ENCODE measurements around the gene SLC25A39. TPM values are rescaled to one million over a fixed set of nuclear protein-coding genes. Genes with fewer than 3 reads are reported as not detected.

Gene SLC25A39
- total and polyA plus RNA-seq, 8 donors = 50.7 to 155 (median 68.2) TPM

- H3K4me1 ChIP-seq = no peaks in the 10 kb centered on the region
- no peak overlapping the region for H3K4me3 ChIP-seq
- H3K36me3 ChIP-seq = peaks cover 2 to 14% (median 5%) of the 10 kb centered on the region in 3 donors
- no peak overlapping the region for H3K27ac ChIP-seq
- no peak for TF ChIP-seq CTCF (IDR thresholded peaks at IDR 0.05)
- ATAC-seq (no peak), DNase-seq (peak in 1 of 6 donors; percentile 51), FAIRE-seq (no peak)
- WGBS, 2 donors = 12% methylated on average over 38 of the region's 38 CpGs
- intact Hi-C loops (cut with DNase I) = no loop called here
- H3K9me3 ChIP-seq = no peaks in the 10 kb centered on the region
- peaks cover 0 to 5% (median 0%) of the 10 kb centered on the region in 4 donors for H3K27me3 ChIP-seq
Measured at GRCh38 chr17:44315760-44316731, 8.6 kb downstream of the SLC25A39 start.

GRCh38 chr17:44314869-44315661, 9.6 kb downstream of the SLC25A39 start:
- WGBS, 2 donors = 3 to 4% methylated on average over 51 to 81 of the region's 81 CpGs
- intact Hi-C loops (cut with DNase I) = no loop called here
- ATAC-seq (peak; percentile 12 to 71 (median 48)), DNase-seq (peak in 3 of 6 donors; percentile 57 to 84 (median 72)), FAIRE-seq (no peak)
- peaks cover 2 to 6% (median 5%) of the 10 kb centered on the region in 3 donors for H3K36me3 ChIP-seq
- H3K4me1 ChIP-seq = no peaks in the 10 kb centered on the region
- H3K27ac ChIP-seq = no peak overlapping the region
- peaks cover 0 to 5% (median 0%) of the 10 kb centered on the region in 4 donors for H3K27me3 ChIP-seq
- TF ChIP-seq CTCF (IDR thresholded peaks at IDR 0.05) = no peak
- no peaks in the 10 kb centered on the region for H3K9me3 ChIP-seq
- peak overlapping the region in 2 of 4 donors; percentile 27 to 38 for H3K4me3 ChIP-seq

GRCh38 chr17:44314524-44314868, 10.1 kb downstream of the SLC25A39 start:
- intact Hi-C loops (cut with DNase I) = no loop called here
- no peak for FAIRE-seq

GRCh38 chr17:44314031-44314430, 10.6 kb downstream of the SLC25A39 start:
- WGBS, 2 donors = 74 to 81% methylated on average over 7 of the region's 7 CpGs
- TF ChIP-seq CTCF (IDR thresholded peaks at IDR 0.05) = no peak
- H3K9me3 ChIP-seq = no peaks in the 10 kb centered on the region
- H3K4me3 ChIP-seq = no peak overlapping the region
- ATAC-seq (no peak), FAIRE-seq (no peak), DNase-seq (no peak)
- peaks cover 0 to 5% (median 0%) of the 10 kb centered on the region in 4 donors for H3K27me3 ChIP-seq
- H3K36me3 ChIP-seq = no peaks in the 10 kb centered on the region
- H3K27ac ChIP-seq = no peak overlapping the region
- H3K4me1 ChIP-seq = no peaks in the 10 kb centered on the region
- intact Hi-C loops (cut with DNase I) = no loop called here

More at GRCh38 chr17:44314524-44314868, 10.1 kb downstream of the SLC25A39 start:
- H3K27ac ChIP-seq = no peak overlapping the region
- H3K4me1 ChIP-seq = no peaks in the 10 kb centered on the region
- H3K27me3 ChIP-seq = peaks cover 0 to 5% (median 0%) of the 10 kb centered on the region in 4 donors
- no peak for DNase-seq
- peak overlapping the region in 1 of 4 donors; percentile 38 for H3K4me3 ChIP-seq
- no peak for ATAC-seq
- 47 to 49% methylated on average over 10 of the region's 11 CpGs for WGBS, 2 donors
- no peaks in the 10 kb centered on the region for H3K36me3 ChIP-seq
- no peak for TF ChIP-seq CTCF (IDR thresholded peaks at IDR 0.05)
- H3K9me3 ChIP-seq = no peaks in the 10 kb centered on the region
